ENCODE data around the gene ZBTB44.
"Not testable (repeated sequence)": the region's sequence is repeated elsewhere in the genome, so short reads cannot be mapped to it uniquely, and the experiment has no call there.

The ZBTB44 gene

GRCh38 chr11:130299978-130300377 is 14.7 kb downstream of the ZBTB44 start:
- no peak for TF ChIP-seq CTCF (IDR thresholded peaks at IDR 0.05; ENCODE audit: insufficient read depth, missing control alignments)
- peak; percentile 21 for FAIRE-seq
- no peak for DNase-seq (ENCODE audit: insufficient read length, low spot score)

- no peak for DNase-seq (ENCODE audit: insufficient read length, low spot score)
- no peak for TF ChIP-seq CTCF (IDR thresholded peaks at IDR 0.05; ENCODE audit: insufficient read depth, missing control alignments)
- no peak for FAIRE-seq
Observed at GRCh38 chr11:130295657-130296056, 19.1 kb downstream of the ZBTB44 start.

GRCh38 chr11:130282111-130282510 is 32.6 kb downstream of the ZBTB44 start:
- no peak for TF ChIP-seq CTCF (IDR thresholded peaks at IDR 0.05; ENCODE audit: insufficient read depth, missing control alignments)
- DNase-seq (ENCODE audit: insufficient read length, low spot score) (no peak), FAIRE-seq (no peak)

DNA sequence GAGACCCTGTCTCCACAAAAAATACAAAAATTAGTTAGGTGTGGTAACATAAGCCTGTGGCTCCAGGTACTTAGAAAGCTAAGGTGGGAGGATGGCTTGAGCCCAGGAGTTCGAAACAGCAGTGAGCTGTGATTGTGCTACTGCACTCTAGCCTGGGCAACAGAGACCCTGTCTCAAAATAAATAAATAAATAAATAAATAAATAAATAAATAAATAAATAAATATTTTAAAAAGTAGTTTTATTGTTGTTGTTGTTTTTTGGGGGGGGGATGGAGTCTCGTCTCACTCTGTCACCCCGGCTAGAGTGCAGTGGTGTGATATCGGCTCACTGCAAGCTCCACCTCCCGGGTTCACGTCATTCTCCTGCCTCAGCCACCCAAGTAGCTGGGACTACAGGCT is 33.4 kb downstream of the ZBTB44 start:
- DNase-seq (ENCODE audit: insufficient read length, low spot score); FAIRE-seq: not testable (repeated sequence)

- FAIRE-seq (peak; percentile 25), DNase-seq (ENCODE audit: insufficient read length, low spot score) (no peak)
- no peak for TF ChIP-seq CTCF (IDR thresholded peaks at IDR 0.05; ENCODE audit: insufficient read depth, missing control alignments)
Observed at GRCh38 chr11:130279989-130280388, 34.7 kb downstream of the ZBTB44 start.

GRCh38 chr11:130278745-130279144 is 36.0 kb downstream of the ZBTB44 start:
- TF ChIP-seq CTCF (IDR thresholded peaks at IDR 0.05; ENCODE audit: insufficient read depth, missing control alignments) = no peak
- DNase-seq (ENCODE audit: insufficient read length, low spot score) (no peak), FAIRE-seq (no peak)

DNA sequence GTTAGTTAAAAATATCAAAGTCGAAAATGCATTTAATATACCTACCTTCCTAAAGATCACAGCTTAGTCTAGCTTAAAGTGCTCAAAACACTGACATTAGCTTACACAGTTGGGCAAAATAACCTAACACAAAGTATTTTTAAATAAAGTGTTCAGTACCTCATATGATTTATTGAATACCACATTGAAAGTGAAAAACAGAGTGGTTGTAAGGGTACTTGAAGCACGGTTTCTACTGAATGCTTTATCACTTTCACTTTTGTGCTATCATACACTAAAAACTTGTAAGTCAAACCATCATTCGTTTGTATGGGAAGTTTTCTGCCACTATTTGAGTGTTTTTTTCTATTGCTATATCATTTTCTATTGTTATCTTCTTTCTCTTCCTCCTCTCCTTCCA is 36.6 kb downstream of the ZBTB44 start:
- TF ChIP-seq CTCF (IDR thresholded peaks at IDR 0.05; ENCODE audit: insufficient read depth, missing control alignments) = no peak
- FAIRE-seq = no peak
- DNase-seq (ENCODE audit: insufficient read length, low spot score) = no peak

GRCh38 chr11:130272336-130272735 is 42.4 kb downstream of the ZBTB44 start:
- FAIRE-seq (no peak), DNase-seq (ENCODE audit: insufficient read length, low spot score) (no peak)
- no peak for TF ChIP-seq CTCF (IDR thresholded peaks at IDR 0.05; ENCODE audit: insufficient read depth, missing control alignments)
